Loucy (cell line): ENCODE results near the gene MPC1.

ENCODE experiments used
- CTCF ChIP-seq: fragments of 200-600 bp; sonication (generic); conservative IDR thresholded peaks from 2 replicates; pipeline ENCODE4 v1.5.1; 2014; ENCODE audit warnings: mild to moderate bottlenecking, antibody characterized with exemption, low read length
- EZH2phosphoT487 ChIP-seq: fragments of 200-600 bp; IDR thresholded peaks from 2 replicates; pipeline ENCODE4 v1.6.1; 2018; ENCODE audit warnings: antibody characterized with exemption, mild to moderate bottlenecking, moderate library complexity, borderline replicate concordance

GRCh38 chr6:166331503-166332415 is 51.0 kb downstream of the MPC1 start:
- no peak for TF ChIP-seq CTCF
- TF ChIP-seq EZH2phosphoT487: no peak
